NCI-H526 (cell line): Measurements from ENCODE around the gene TBC1D8.
A peak's percentile ranks its signal among the peaks of the same experiment; 100 is the strongest.

Experiments
- DNase-seq, 2 experiments: peaks; one replicate each; lab custom pipeline; 2025; lab: John Stamatoyannopoulos, UW

Gene TBC1D8

GRCh38 chr2:100999995-101000394 is 151.2 kb downstream of the TBC1D8 start:
- no peak for DNase-seq

GRCh38 chr2:100998235-100998573 is 153.0 kb downstream of the TBC1D8 start:
- no peak for DNase-seq

GRCh38 chr2:100997509-100998234 is 153.5 kb downstream of the TBC1D8 start:
- DNase-seq: no peak

GRCh38 chr2:100995309-100996075 is 155.7 kb downstream of the TBC1D8 start:
- DNase-seq: no peak

GRCh38 chr2:100993294-100993693 is 157.9 kb downstream of the TBC1D8 start:
- DNase-seq: no peak

- DNase-seq: no peak
Measured at GRCh38 chr2:100992262-100992661, 158.9 kb downstream of the TBC1D8 start.

- no peak for DNase-seq
Measured at GRCh38 chr2:100991404-100991773, 159.8 kb downstream of the TBC1D8 start.

GRCh38 chr2:100990650-100991403 is 160.4 kb downstream of the TBC1D8 start:
- no peak for DNase-seq

GRCh38 chr2:100990166-100990565 is 161.0 kb downstream of the TBC1D8 start:
- DNase-seq: no peak

GRCh38 chr2:100989666-100990065 is 161.5 kb downstream of the TBC1D8 start:
- no peak for DNase-seq

GRCh38 chr2:100988630-100989417 is 162.4 kb downstream of the TBC1D8 start:
- DNase-seq: no peak

GRCh38 chr2:100987974-100988373 is 163.2 kb downstream of the TBC1D8 start:
- DNase-seq: no peak

- no peak for DNase-seq
Measured at GRCh38 chr2:100987536-100987935, 163.6 kb downstream of the TBC1D8 start.

GRCh38 chr2:100986157-100986556 is 165.0 kb downstream of the TBC1D8 start:
- DNase-seq: no peak

- DNase-seq: peak; percentile 55 to 85
Measured at GRCh38 chr2:100984892-100985307, 166.3 kb downstream of the TBC1D8 start.

GRCh38 chr2:100983684-100984310 is 167.4 kb downstream of the TBC1D8 start:
- no peak for DNase-seq

GRCh38 chr2:100983201-100983600 is 168.0 kb downstream of the TBC1D8 start:
- no peak for DNase-seq

- DNase-seq: peak in 1 of 2 experiments; percentile 33
Measured at GRCh38 chr2:100982431-100982861, 168.7 kb downstream of the TBC1D8 start.

- DNase-seq: no peak
Measured at GRCh38 chr2:100981011-100981410, 170.2 kb downstream of the TBC1D8 start.

GRCh38 chr2:100980046-100980445 is 171.1 kb downstream of the TBC1D8 start:
- no peak for DNase-seq

GRCh38 chr2:100978582-100979191 is 172.5 kb downstream of the TBC1D8 start:
- DNase-seq: no peak
